Ovary (tissue), 9 donors: ENCODE data around the gene CFAP20. TPM values are rescaled to one million over a fixed set of nuclear protein-coding genes. Genes with fewer than 3 reads are reported as not detected.

Experiments used
- DNase-seq, 5 donors: peaks; one replicate each; pipeline ENCODE4 v3.0.0-alpha.2; 2019 to 2020
- H3K27ac ChIP-seq, 2 donors: fragments of 200-600 bp; one replicate each; pipeline versions ENCODE4 v1.5.1 to v1.8.0; 2019 to 2022
- H3K27me3 ChIP-seq: fragments of 200-600 bp; one replicate; pipeline ENCODE4 v1.8.0; 2022
- H3K36me3 ChIP-seq: fragments of 200-600 bp; sonication (generic); one replicate; pipeline ENCODE4 v1.5.1; 2019
- H3K4me1 ChIP-seq: one replicate; pipeline ENCODE4 v1.8.1; 2013; ENCODE audit warnings: mild to moderate bottlenecking, moderate library complexity; ENCODE audit not compliant: insufficient read depth
- H3K4me3 ChIP-seq: fragments of 200-600 bp; sonication (generic); one replicate; pipeline ENCODE4 v1.5.1; 2017
- H3K9me3 ChIP-seq, 2 donors: fragments of 200-600 bp in 1 of 2; sonication (generic) in 1 of 2; one replicate each; pipeline versions ENCODE4 v1.5.1 to v1.8.1; 2013 to 2019; ENCODE audit warnings: mild to moderate bottlenecking in 1 of 2, moderate library complexity in 1 of 2
- EP300 ChIP-seq: sonication (generic); formaldehyde crosslinking; IDR thresholded peaks from one replicate; pipeline ENCODE4 v1.6.1; 2017; ENCODE audit warnings: antibody characterized with exemption
- POLR2A ChIP-seq: fragments of 450-650 bp; IDR thresholded peaks from one replicate; pipeline ENCODE4 v1.6.1; 2017; ENCODE audit warnings: antibody characterized with exemption, mild to moderate bottlenecking, moderate library complexity
- WGBS, 3 donors: extraction: QIAGEN DNeasy Blood & Tissue Kit in 1 of 3; methylation state at CpG; one replicate each; pipeline versions ENCODE4 v1.1.5 to v1.1.7; 2013 to 2017; 5-methylcytosine and 5-hydroxymethylcytosine counted together
- intact Hi-C, 4 donors: fragments of 100-400 bp; cut with DNase I; formaldehyde crosslinking; loops; one replicate each; pipeline versions ENCODE4 v1.11.0 to v1.15.1; 2022 to 2023
- polyA plus RNA-seq, 2 donors: library from polyadenylated mRNA; stranded (reverse); fragments of 200-250 nt in 1 of 2; fragments of 350-450 nt in 1 of 2; fragmentation: Illumina TruSeq in 1 of 2; extraction: RNeasy Lipid Tissue Mini Kit (QIAGEN cat#74804) in 1 of 2; gene quantifications; one replicate each; pipeline ENCODE4 v1.2.3, GENCODE V29; 2013 to 2014
- total RNA-seq, 7 donors: library from RNA; depleted of rRNA in 2 of 7; stranded (reverse); fragments of >200 nt in 2 of 7; fragmentation: NEBNext Ultra II Directional in 3 of 7; extraction: Animal tissue kit (Norgen Biotek cat#: 25700) in 3 of 7; gene quantifications; one replicate each; pipeline versions ENCODE4 v1.1.0 to v1.2.4, GENCODE V29; 2016 to 2023
- TF ChIP-seq, protein P1 (sequence below), 3 donors: fragments of 450-650 bp in 2 of 3; fragments of 200-600 bp in 1 of 3; IDR thresholded peaks; one replicate each; pipeline versions ENCODE4 v1.5.1 to v1.8.0; 2016 to 2022; ENCODE audit warnings: antibody characterized with exemption in 3 of 3, mild to moderate bottlenecking in 1 of 3
- donor health status: DM: no; HTN: no; CAD: no; lungs with moderate emphysema.
- donor health status: DM: no; HTN: no; CAD: no.
- donor health status: Bipolar disorder and iron deficiency.
- donor health status: DM: yes; HTN: yes; CAD: no.
- donor health status: DM: no; HTN: no; CAD: no.
- donor health status: DM: yes; HTN: yes; CAD: no.

CFAP20 gene
- total and polyA plus RNA-seq, 9 donors, result 20.5 to 44.7 (median 31.7) TPM

DNA sequence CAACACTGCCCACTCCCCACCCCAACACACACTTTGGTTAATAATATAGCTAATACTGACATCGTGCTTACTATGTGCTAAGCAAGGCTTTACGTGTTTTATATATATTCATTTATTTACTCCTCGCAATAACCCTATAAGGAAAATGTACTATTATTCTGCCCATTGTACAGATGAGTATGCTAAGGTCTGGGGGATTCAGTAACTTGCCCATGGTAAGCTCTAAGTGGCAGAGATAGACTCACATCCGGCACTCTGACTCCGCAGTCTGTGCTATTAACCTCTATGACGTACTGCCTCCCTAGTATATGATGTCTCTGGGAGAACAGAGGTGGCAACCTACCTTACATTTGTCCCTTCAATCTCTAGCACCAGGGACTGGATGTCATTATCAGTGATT lies 12.7 kb downstream of the CFAP20 start:
- Histone ChIP-seq H3K36me3 (no peaks in the 10 kb centered on the region), H3K4me1 (peaks cover 20% of the 10 kb centered on the region), H3K9me3 (no peaks in the 10 kb centered on the region), H3K4me3 (no peak overlapping the region), H3K27me3 (no peaks in the 10 kb centered on the region), H3K27ac (no peak overlapping the region)
- DNase-seq, result no peak
- 95 to 98% (median 96%) methylated on average over 6 of the region's 6 CpGs for WGBS, 3 donors
- intact Hi-C loops, result no loop called here
- TF ChIP-seq, protein P1, sequence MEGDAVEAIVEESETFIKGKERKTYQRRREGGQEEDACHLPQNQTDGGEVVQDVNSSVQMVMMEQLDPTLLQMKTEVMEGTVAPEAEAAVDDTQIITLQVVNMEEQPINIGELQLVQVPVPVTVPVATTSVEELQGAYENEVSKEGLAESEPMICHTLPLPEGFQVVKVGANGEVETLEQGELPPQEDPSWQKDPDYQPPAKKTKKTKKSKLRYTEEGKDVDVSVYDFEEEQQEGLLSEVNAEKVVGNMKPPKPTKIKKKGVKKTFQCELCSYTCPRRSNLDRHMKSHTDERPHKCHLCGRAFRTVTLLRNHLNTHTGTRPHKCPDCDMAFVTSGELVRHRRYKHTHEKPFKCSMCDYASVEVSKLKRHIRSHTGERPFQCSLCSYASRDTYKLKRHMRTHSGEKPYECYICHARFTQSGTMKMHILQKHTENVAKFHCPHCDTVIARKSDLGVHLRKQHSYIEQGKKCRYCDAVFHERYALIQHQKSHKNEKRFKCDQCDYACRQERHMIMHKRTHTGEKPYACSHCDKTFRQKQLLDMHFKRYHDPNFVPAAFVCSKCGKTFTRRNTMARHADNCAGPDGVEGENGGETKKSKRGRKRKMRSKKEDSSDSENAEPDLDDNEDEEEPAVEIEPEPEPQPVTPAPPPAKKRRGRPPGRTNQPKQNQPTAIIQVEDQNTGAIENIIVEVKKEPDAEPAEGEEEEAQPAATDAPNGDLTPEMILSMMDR (IDR thresholded peaks at IDR 0.05), result no peak
- TF ChIP-seq EP300 (no peak), POLR2A (no peak)

DNA sequence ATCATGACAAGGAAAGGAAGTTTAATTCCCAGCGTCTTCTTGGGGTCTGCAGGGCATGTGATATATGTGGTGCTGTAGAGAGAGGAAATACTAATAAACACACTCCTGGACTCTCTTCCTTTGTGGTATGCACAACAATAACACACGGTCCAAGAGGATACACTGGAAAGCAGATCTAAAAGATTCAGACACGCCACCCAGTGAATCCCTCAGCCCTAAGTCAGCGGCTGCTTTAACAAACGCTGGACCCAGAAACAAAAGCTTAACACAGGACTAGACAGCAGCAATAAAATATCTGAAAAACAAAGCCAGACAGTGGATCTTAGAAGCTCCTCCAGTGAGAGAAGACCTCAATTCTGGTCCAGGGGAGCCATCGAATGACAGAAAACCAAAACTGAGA lies 13.1 kb downstream of the CFAP20 start:
- H3K9me3 ChIP-seq, result no peaks in the 10 kb centered on the region
- H3K4me1 ChIP-seq, result peaks cover 17% of the 10 kb centered on the region
- no peaks in the 10 kb centered on the region for H3K36me3 ChIP-seq
- no peak overlapping the region for H3K27ac ChIP-seq
- no peak overlapping the region for H3K4me3 ChIP-seq
- no peak for DNase-seq
- WGBS, 3 donors, result 27 to 48% (median 35%) methylated on average over 6 of the region's 6 CpGs
- TF ChIP-seq POLR2A, result no peak
- no peak for TF ChIP-seq EP300
- TF ChIP-seq, protein P1 (IDR thresholded peaks at IDR 0.05), result no peak
- H3K27me3 ChIP-seq, result no peaks in the 10 kb centered on the region
- intact Hi-C loops, result no loop called here

DNA sequence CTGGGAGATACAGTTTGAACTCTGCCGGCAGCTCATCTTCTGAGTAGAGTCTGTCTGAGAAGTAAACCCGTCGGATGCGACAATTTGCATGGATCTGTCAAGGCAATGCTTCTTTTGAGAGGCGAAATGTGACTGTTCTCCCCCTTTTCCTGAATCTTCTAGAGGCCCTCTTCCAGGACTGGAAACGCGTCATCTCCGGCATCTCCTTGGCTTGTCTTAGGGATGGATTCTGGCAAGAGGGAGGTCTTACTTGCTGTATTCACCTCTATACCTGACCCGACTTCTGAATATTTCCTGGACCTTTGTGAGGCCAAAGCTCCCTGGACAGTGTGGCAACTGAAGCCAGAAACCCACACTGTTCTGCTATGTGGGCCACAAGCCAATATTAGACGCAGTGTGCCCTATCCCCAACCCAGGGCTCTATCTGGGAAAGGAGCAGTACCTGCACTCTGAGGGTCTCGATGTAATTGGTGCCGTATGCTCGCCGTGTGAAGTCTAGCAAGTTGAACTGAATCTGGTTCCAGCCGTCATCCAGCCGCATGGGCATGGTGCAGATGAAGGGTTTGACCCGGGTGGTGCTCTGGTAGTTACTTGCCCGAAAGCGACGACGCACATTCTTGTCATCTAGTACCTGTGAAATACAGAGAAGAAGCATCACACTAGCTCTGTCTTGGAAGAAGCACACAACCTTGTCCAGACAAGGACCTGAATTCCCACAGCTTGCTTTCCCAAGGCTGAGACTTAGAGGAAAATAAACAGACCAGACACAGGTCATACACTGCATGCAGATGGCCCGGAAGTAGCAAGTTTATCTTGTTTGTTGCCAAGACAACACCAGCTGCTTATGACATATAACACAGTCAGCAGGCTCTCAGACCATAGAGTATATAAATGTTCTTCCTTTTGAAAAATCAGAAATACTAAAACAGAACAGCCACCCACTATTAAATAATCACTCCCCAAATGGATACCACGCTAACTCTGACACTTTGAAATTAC lies 14.1 kb downstream of the CFAP20 start:
- intact Hi-C loops, result loop anchor here in 1 of 4 donors (5.0 kb wide), 1 partner anchor 88 kb away; the partner anchor contains the start of gene MMP15
- Histone ChIP-seq H3K27ac (no peak overlapping the region), H3K4me1 (peaks cover 12% of the 10 kb centered on the region), H3K36me3 (no peaks in the 10 kb centered on the region), H3K27me3 (no peaks in the 10 kb centered on the region), H3K4me3 (no peak overlapping the region), H3K9me3 (no peaks in the 10 kb centered on the region)
- WGBS, 3 donors, result 73 to 85% (median 77%) methylated on average over 23 of the region's 23 CpGs
- TF ChIP-seq EP300, result no peak
- no peak for TF ChIP-seq POLR2A
- TF ChIP-seq, protein P1 (IDR thresholded peaks at IDR 0.05), result no peak
- no peak for DNase-seq

DNA sequence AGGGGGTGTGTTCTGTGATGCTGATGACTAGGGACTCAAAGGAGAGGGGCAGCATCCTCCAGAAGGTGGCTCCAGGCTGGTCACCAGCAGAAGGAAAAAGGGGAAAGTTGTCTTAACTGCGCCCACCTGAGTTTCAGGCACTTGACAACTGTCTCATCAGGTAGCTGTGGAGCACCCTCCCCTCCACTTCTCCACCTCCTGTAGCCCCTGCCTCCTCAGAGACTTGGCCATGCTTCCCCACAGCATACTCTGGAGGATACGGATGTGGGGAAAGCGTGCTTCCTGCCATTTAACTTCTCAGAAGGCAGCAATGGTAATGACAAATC lies 17.9 kb downstream of the CFAP20 start:
- no peaks in the 10 kb centered on the region for H3K36me3 ChIP-seq
- no peak overlapping the region for H3K4me3 ChIP-seq
- DNase-seq, result no peak
- TF ChIP-seq POLR2A (no peak), EP300 (no peak)
- TF ChIP-seq, protein P1 (IDR thresholded peaks at IDR 0.05), result no peak
- H3K4me1 ChIP-seq, result peaks cover 3% of the 10 kb centered on the region
- no peak overlapping the region for H3K27ac ChIP-seq
- 91 to 96% (median 94%) methylated on average over 3 of the region's 3 CpGs for WGBS, 3 donors
- H3K27me3 ChIP-seq, result no peaks in the 10 kb centered on the region
- no peaks in the 10 kb centered on the region for H3K9me3 ChIP-seq
- intact Hi-C loops, result loop anchor here in 1 of 4 donors (5.0 kb wide), 1 partner anchor 84 kb away; the partner anchor contains the start of gene MMP15
